SK-N-SH (cell line): ENCODE data around the gene KCTD5. TPM values are rescaled to one million over a fixed set of nuclear protein-coding genes. Genes with fewer than 3 reads are reported as not detected.

Experiments
- CTCF ChIA-PET: fragments of 300-600, 350-600 bp; formaldehyde crosslinking; extraction: SDS; loops from one replicate; lab custom pipeline; 2021; lab: Yijun Ruan, JAX
- POLR2A ChIA-PET: fragments of 350-600 bp; sonication (Branson Sonifier 250); formaldehyde crosslinking; extraction: SDS; loops from one replicate; lab custom pipeline; 2020; ENCODE audit warnings: antibody characterized with exemption, inconsistent platforms; lab: Yijun Ruan, JAX
- DNase-seq: peaks from one replicate; pipeline ENCODE4 v3.0.0; 2012
- H2AFZ ChIP-seq: fragments of 200-600 bp; sonication (generic); 2 replicates; pipeline ENCODE4 v1.8.1; 2016; ENCODE audit warnings: antibody characterized with exemption, mild to moderate bottlenecking, low read depth
- H3F3A ChIP-seq: fragments of 200-600 bp; sonication (generic); replicated peaks from 2 replicates; pipeline ENCODE3; 2016; ENCODE audit warnings: antibody characterized with exemption, mild to moderate bottlenecking; ENCODE audit not compliant: insufficient read depth
- H3K27ac ChIP-seq, 2 experiments: fragments of 200-500 bp in 1 of 2; fragments of 200-600 bp in 1 of 2; sonication (Bioruptor generic) in 1 of 2; sonication (generic), shearing (Covaris generic) in 1 of 2; 2 replicates each; pipeline versions ENCODE4 v1.5.1 to v1.6.1; 2014 to 2016; ENCODE audit warnings: low read depth in 2 of 2, inconsistent platforms in 1 of 2, low read length in 1 of 2, mild to moderate bottlenecking in 1 of 2, mixed read lengths in 1 of 2
- H3K27me3 ChIP-seq: fragments of 200-600 bp; sonication (generic), shearing (Covaris generic); 2 replicates; pipeline ENCODE4 v1.6.1; 2016; ENCODE audit warnings: mixed run types; ENCODE audit not compliant: insufficient read depth
- H3K36me3 ChIP-seq, 2 experiments: fragments of 200-500 bp in 1 of 2; fragments of 200-600 bp in 1 of 2; sonication (Bioruptor generic) in 1 of 2; sonication (generic) in 1 of 2; replicated peaks in 1 of 2; 2 replicates each; pipeline versions ENCODE3 to v1.5.1; 2014 to 2016; ENCODE audit warnings: low read length in 1 of 2, mild to moderate bottlenecking in 1 of 2; ENCODE audit not compliant: insufficient read depth in 2 of 2, control insufficient read depth in 1 of 2
- H3K4me1 ChIP-seq, 2 experiments: fragments of 200-500 bp in 1 of 2; fragments of 200-600 bp in 1 of 2; sonication (Bioruptor generic) in 1 of 2; sonication (generic), shearing (Covaris generic) in 1 of 2; 2 replicates each; pipeline versions ENCODE4 v1.5.1 to v1.6.1; 2014 to 2016; ENCODE audit warnings: low read depth in 1 of 2, low read length in 1 of 2, mixed run types in 1 of 2; ENCODE audit not compliant: insufficient read depth in 2 of 2, control insufficient read depth in 1 of 2
- H3K4me2 ChIP-seq: fragments of 200-600 bp; sonication (generic), shearing (Covaris generic); 2 replicates; pipeline ENCODE4 v1.6.1; 2017; ENCODE audit warnings: mixed run types
- H3K4me3 ChIP-seq, 2 experiments: fragments of 200-500 bp in 1 of 2; fragments of 200-600 bp in 1 of 2; sonication (Bioruptor generic) in 1 of 2; sonication (generic), shearing (Covaris generic) in 1 of 2; 2 replicates each; pipeline versions ENCODE4 v1.5.1 to v1.8.1; 2014 to 2016; ENCODE audit warnings: low read depth in 2 of 2, inconsistent platforms in 1 of 2, low read length in 1 of 2, mild to moderate bottlenecking in 1 of 2, mixed read lengths in 1 of 2, moderate library complexity in 1 of 2
- H3K79me2 ChIP-seq: fragments of 200-600 bp; sonication (generic); 2 replicates; pipeline ENCODE4 v1.8.1; 2017; ENCODE audit warnings: mild to moderate bottlenecking; ENCODE audit not compliant: insufficient read depth
- H3K9ac ChIP-seq: fragments of 200-600 bp; sonication (generic); 2 replicates; pipeline ENCODE4 v1.6.1; 2017; ENCODE audit warnings: mixed run types
- H3K9me2 ChIP-seq: fragments of 200-600 bp; sonication (generic); 2 replicates; pipeline ENCODE4 v1.6.1; 2017; ENCODE audit warnings: mixed run types
- H3K9me3 ChIP-seq: fragments of 200-600 bp; sonication (generic); 2 replicates; pipeline ENCODE4 v1.6.1; 2017; ENCODE audit warnings: mixed run types, mild to moderate bottlenecking, moderate library complexity
- H4K20me1 ChIP-seq: fragments of 200-600 bp; sonication (generic); 2 replicates; pipeline ENCODE4 v1.6.1; 2017; ENCODE audit warnings: mild to moderate bottlenecking, mixed run types; ENCODE audit not compliant: insufficient read depth
- ELF1 ChIP-seq: IDR thresholded peaks from 2 replicates; pipeline ENCODE4 v1.4.0; 2012
- FOSL2 ChIP-seq: IDR thresholded peaks from 2 replicates; pipeline ENCODE4 v1.4.0; 2012; ENCODE audit warnings: low read depth, mild to moderate bottlenecking, moderate library complexity, borderline replicate concordance
- FOXM1 ChIP-seq: IDR thresholded peaks from 2 replicates; pipeline ENCODE4 v1.4.0; 2012; ENCODE audit warnings: low read depth, mild to moderate bottlenecking
- GABPA ChIP-seq: IDR thresholded peaks from 2 replicates; pipeline ENCODE4 v1.4.0; 2012; ENCODE audit warnings: low read depth, mild to moderate bottlenecking
- GATA2 ChIP-seq: sonication (generic); formaldehyde crosslinking; IDR thresholded peaks from 2 replicates; pipeline ENCODE4 v1.5.0; 2020; ENCODE audit warnings: mild to moderate bottlenecking, missing genetic modification reagents
- JUND ChIP-seq: IDR thresholded peaks from 2 replicates; pipeline ENCODE4 v1.4.0; 2012
- MAX ChIP-seq: IDR thresholded peaks from 2 replicates; pipeline ENCODE4 v1.4.0; 2012; ENCODE audit warnings: low read depth
- RXRA ChIP-seq: IDR thresholded peaks from 2 replicates; pipeline ENCODE4 v1.4.0; 2012; ENCODE audit warnings: low read depth, mild to moderate bottlenecking, borderline replicate concordance
- SIN3A ChIP-seq: IDR thresholded peaks from 2 replicates; pipeline ENCODE4 v1.6.1; 2012; ENCODE audit warnings: low read depth, mild to moderate bottlenecking, low read length, moderate library complexity, borderline replicate concordance
- SMC3 ChIP-seq: IDR thresholded peaks from 2 replicates; pipeline ENCODE4 v1.6.1; 2012; ENCODE audit warnings: low read depth, low read length, improper control_type of control experiment
- TCF12 ChIP-seq: IDR thresholded peaks from 2 replicates; pipeline ENCODE4 v1.4.0; 2012
- TEAD4 ChIP-seq: IDR thresholded peaks from 2 replicates; pipeline ENCODE4 v1.4.0; 2012; ENCODE audit warnings: mild to moderate bottlenecking, borderline replicate concordance; ENCODE audit not compliant: insufficient read depth
- USF2 ChIP-seq: fragments of 150-350 bp; IDR thresholded peaks from 2 replicates; pipeline ENCODE4 v1.6.1; 2017; ENCODE audit warnings: antibody characterized with exemption, low read length, low read depth, borderline replicate concordance
- ZBTB33 ChIP-seq: IDR thresholded peaks from 2 replicates; pipeline ENCODE4 v1.4.0; 2012; ENCODE audit warnings: low read depth, borderline replicate concordance
- WGBS: methylation state at CpG from one replicate; pipeline ENCODE4 v1.1.6; 2017; ENCODE audit warnings: low lambda C conversion rate; 5-methylcytosine and 5-hydroxymethylcytosine counted together
- polyA plus RNA-seq, 3 experiments: library from polyadenylated mRNA; depleted of rRNA; stranded (reverse); fragments of >200 nt; gene quantifications; 2 replicates each; pipeline ENCODE4 v1.2.3, GENCODE V29; 2012
- TF ChIP-seq, protein P1 (sequence below): fragments of 200-600 bp; sonication (generic); IDR thresholded peaks from 2 replicates; pipeline ENCODE4 v1.6.1; 2017; ENCODE audit warnings: antibody characterized with exemption, mild to moderate bottlenecking, moderate library complexity
- TF ChIP-seq, protein P2 (sequence below): IDR thresholded peaks from 2 replicates; pipeline ENCODE4; 2012
- TF ChIP-seq, protein P3 (sequence below): IDR thresholded peaks from 2 replicates; pipeline ENCODE4 v1.6.1; 2012; ENCODE audit warnings: mild to moderate bottlenecking, low read depth, low read length, moderate library complexity

The KCTD5 gene
- polyA plus RNA-seq, 1 of the 3 experiments (the other 2 are of a cell fraction) = 53.4 TPM

- ChIA-PET POLR2A (no interaction called here), CTCF (no interaction called here)
- no peak for DNase-seq
- Histone ChIP-seq H3F3A (no peaks in the 10 kb centered on the region), H3K4me1 (no peaks in the 10 kb centered on the region; a peak in 1 of 4 replicates), H2AFZ (no peak overlapping the region), H3K9me2 (no peaks in the 10 kb centered on the region), H3K4me3 (no peak overlapping the region), H3K36me3 (no peaks in the 10 kb centered on the region), H3K4me2 (no peak overlapping the region), H4K20me1 (no peaks in the 10 kb centered on the region), H3K27ac (no peak overlapping the region), H3K79me2 (no peaks in the 10 kb centered on the region), H3K9ac (no peak overlapping the region), H3K27me3 (no peaks in the 10 kb centered on the region), H3K9me3 (no peaks in the 10 kb centered on the region)
- 58% methylated on average over 4 of the region's 7 CpGs for WGBS
- TF ChIP-seq MAX (no peak), JUND (no peak), GATA2 (CRISPR knock-in tag) (no peak), FOSL2 (no peak), TEAD4 (no peak), ELF1 (no peak), SIN3A (no peak), USF2 (no peak), SMC3 (no peak), RXRA (no peak), TCF12 (no peak)
- TF ChIP-seq, protein P1, sequence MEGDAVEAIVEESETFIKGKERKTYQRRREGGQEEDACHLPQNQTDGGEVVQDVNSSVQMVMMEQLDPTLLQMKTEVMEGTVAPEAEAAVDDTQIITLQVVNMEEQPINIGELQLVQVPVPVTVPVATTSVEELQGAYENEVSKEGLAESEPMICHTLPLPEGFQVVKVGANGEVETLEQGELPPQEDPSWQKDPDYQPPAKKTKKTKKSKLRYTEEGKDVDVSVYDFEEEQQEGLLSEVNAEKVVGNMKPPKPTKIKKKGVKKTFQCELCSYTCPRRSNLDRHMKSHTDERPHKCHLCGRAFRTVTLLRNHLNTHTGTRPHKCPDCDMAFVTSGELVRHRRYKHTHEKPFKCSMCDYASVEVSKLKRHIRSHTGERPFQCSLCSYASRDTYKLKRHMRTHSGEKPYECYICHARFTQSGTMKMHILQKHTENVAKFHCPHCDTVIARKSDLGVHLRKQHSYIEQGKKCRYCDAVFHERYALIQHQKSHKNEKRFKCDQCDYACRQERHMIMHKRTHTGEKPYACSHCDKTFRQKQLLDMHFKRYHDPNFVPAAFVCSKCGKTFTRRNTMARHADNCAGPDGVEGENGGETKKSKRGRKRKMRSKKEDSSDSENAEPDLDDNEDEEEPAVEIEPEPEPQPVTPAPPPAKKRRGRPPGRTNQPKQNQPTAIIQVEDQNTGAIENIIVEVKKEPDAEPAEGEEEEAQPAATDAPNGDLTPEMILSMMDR = no peak
- TF ChIP-seq, protein P2, sequence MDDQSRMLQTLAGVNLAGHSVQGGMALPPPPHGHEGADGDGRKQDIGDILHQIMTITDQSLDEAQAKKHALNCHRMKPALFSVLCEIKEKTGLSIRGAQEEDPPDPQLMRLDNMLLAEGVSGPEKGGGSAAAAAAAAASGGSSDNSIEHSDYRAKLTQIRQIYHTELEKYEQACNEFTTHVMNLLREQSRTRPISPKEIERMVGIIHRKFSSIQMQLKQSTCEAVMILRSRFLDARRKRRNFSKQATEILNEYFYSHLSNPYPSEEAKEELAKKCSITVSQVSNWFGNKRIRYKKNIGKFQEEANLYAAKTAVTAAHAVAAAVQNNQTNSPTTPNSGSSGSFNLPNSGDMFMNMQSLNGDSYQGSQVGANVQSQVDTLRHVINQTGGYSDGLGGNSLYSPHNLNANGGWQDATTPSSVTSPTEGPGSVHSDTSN = no peak
Measured at GRCh38 chr16:2737895-2738418, 55.6 kb downstream of the KCTD5 start.

GRCh38 chr16:2738615-2739014, 56.3 kb downstream of the KCTD5 start:
- POLR2A ChIA-PET = no interaction called here
- no peak for TF ChIP-seq FOSL2
- TF ChIP-seq FOXM1 = no peak
- TF ChIP-seq GABPA = no peak
- TF ChIP-seq TEAD4 = no peak
- no peak for TF ChIP-seq ZBTB33
- TF ChIP-seq, protein P2 = no peak
- TF ChIP-seq RXRA = no peak
- TF ChIP-seq, protein P3, sequence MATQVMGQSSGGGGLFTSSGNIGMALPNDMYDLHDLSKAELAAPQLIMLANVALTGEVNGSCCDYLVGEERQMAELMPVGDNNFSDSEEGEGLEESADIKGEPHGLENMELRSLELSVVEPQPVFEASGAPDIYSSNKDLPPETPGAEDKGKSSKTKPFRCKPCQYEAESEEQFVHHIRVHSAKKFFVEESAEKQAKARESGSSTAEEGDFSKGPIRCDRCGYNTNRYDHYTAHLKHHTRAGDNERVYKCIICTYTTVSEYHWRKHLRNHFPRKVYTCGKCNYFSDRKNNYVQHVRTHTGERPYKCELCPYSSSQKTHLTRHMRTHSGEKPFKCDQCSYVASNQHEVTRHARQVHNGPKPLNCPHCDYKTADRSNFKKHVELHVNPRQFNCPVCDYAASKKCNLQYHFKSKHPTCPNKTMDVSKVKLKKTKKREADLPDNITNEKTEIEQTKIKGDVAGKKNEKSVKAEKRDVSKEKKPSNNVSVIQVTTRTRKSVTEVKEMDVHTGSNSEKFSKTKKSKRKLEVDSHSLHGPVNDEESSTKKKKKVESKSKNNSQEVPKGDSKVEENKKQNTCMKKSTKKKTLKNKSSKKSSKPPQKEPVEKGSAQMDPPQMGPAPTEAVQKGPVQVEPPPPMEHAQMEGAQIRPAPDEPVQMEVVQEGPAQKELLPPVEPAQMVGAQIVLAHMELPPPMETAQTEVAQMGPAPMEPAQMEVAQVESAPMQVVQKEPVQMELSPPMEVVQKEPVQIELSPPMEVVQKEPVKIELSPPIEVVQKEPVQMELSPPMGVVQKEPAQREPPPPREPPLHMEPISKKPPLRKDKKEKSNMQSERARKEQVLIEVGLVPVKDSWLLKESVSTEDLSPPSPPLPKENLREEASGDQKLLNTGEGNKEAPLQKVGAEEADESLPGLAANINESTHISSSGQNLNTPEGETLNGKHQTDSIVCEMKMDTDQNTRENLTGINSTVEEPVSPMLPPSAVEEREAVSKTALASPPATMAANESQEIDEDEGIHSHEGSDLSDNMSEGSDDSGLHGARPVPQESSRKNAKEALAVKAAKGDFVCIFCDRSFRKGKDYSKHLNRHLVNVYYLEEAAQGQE = no peak

More at GRCh38 chr16:2738615-2739014, 56.3 kb downstream of the KCTD5 start:
- WGBS = no CpG with 5 or more reads among the region's 5 CpGs
- H3K27ac ChIP-seq = no peak overlapping the region
- H3K79me2 ChIP-seq = no peaks in the 10 kb centered on the region
- H3F3A ChIP-seq = no peaks in the 10 kb centered on the region
- no peak overlapping the region for H3K9ac ChIP-seq
- no peak overlapping the region for H3K4me2 ChIP-seq
- no peak for DNase-seq
- no peak overlapping the region for H2AFZ ChIP-seq
- no peaks in the 10 kb centered on the region for H3K9me3 ChIP-seq
- no peaks in the 10 kb centered on the region for H3K9me2 ChIP-seq
- H3K4me3 ChIP-seq = no peak overlapping the region
- H4K20me1 ChIP-seq = no peaks in the 10 kb centered on the region
- no peaks in the 10 kb centered on the region for H3K27me3 ChIP-seq
- H3K4me1 ChIP-seq = no peaks in the 10 kb centered on the region; a peak in 1 of 4 replicates
- CTCF ChIA-PET = no interaction called here
- no peaks in the 10 kb centered on the region for H3K36me3 ChIP-seq
